ENCODE data around the gene EXOC3L4.

EXOC3L4 gene

GRCh38 chr14:103125098-103126070 lies 30.9 kb downstream of the EXOC3L4 start:
- no peaks in the 10 kb centered on the region for H3K9me3 Mint-ChIP-seq
- H3K36me3 Mint-ChIP-seq (ENCODE audit: low read depth): no peaks in the 10 kb centered on the region
- peaks cover 20% of the 10 kb centered on the region for H3K27me3 Mint-ChIP-seq
- H3K27ac Mint-ChIP-seq: no peak overlapping the region
- H3K4me1 Mint-ChIP-seq (ENCODE audit: low read depth): peaks cover 5% of the 10 kb centered on the region
- H3K4me3 Mint-ChIP-seq: no peak overlapping the region

DNA sequence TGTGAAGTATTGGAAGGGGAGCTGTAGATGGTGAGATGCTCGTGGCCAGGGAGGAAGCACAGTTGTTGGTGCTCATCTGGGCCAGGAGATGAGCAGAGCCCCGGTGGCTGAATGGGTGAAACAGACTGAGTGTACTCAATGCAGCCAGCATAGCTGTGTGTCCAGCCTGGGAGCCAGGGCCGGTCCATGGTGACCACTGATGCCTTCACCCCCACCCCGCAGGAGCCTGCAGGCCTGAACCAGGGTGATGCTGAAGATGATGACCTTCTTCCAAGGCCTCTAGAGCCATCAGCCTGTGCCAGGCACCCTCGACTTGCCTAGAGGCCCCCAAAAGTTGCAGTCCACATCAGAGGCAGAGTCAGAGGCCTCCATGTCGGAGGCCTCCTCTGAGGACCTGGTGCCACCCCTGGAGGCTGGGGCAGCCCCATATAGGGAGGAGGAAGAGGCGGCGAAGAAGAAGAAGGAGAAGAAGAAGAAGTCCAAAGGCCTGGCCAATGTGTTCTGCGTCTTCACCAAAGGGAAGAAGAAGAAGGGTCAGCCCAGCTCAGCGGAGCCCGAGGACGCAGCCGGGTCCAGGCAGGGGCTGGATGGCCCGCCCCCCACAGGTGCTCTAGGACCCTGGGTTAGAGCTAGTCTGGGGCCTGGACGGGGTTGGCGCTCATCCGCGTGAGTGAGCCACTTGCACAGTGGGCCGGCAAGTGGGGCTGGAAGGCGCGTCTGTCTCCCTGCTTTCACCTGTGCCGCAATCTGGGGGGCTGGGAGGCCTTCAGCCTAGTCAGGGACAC lies 31.8 kb downstream of the EXOC3L4 start:
- H3K36me3 Mint-ChIP-seq (ENCODE audit: low read depth): no peaks in the 10 kb centered on the region
- no peak overlapping the region for H3K4me3 Mint-ChIP-seq
- peaks cover 15% of the 10 kb centered on the region for H3K27me3 Mint-ChIP-seq
- no peak overlapping the region for H3K27ac Mint-ChIP-seq
- peaks cover 5% of the 10 kb centered on the region for H3K4me1 Mint-ChIP-seq (ENCODE audit: low read depth)
- H3K9me3 Mint-ChIP-seq: no peaks in the 10 kb centered on the region

GRCh38 chr14:103126873-103127304 lies 32.4 kb downstream of the EXOC3L4 start:
- Mint-ChIP-seq H3K27ac (no peak overlapping the region), H3K4me1 (ENCODE audit: low read depth) (peaks cover 3% of the 10 kb centered on the region), H3K27me3 (peaks cover 12% of the 10 kb centered on the region), H3K36me3 (ENCODE audit: low read depth) (no peaks in the 10 kb centered on the region), H3K9me3 (no peaks in the 10 kb centered on the region), H3K4me3 (no peak overlapping the region)

DNA sequence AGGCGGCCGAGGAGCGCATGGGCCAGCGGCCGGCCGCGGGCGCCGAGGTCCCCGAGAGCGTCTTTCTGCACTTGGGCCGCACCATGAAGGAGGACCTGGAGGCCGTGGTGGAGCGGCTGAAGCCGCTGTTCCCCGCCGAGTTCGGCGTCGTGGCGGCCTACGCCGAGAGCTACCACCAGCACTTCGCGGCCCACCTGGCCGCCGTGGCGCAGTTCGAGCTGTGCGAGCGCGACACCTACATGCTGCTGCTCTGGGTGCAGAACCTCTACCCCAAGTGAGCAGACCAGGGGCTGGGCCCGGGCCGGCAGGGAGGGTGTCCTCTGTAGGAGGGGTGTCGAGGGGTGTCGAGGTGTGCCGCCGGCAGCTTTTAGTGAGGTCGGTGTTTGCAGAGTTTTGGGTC lies 32.8 kb downstream of the EXOC3L4 start:
- no peaks in the 10 kb centered on the region for H3K36me3 Mint-ChIP-seq (ENCODE audit: low read depth)
- H3K4me3 Mint-ChIP-seq: no peak overlapping the region

GRCh38 chr14:103127861-103128598 lies 33.5 kb downstream of the EXOC3L4 start:
- no peak overlapping the region for H3K27ac Mint-ChIP-seq
- H3K36me3 Mint-ChIP-seq (ENCODE audit: low read depth): no peaks in the 10 kb centered on the region
- H3K4me1 Mint-ChIP-seq (ENCODE audit: low read depth): no peaks in the 10 kb centered on the region
- no peak overlapping the region for H3K4me3 Mint-ChIP-seq
- peaks cover 7% of the 10 kb centered on the region for H3K27me3 Mint-ChIP-seq
- H3K9me3 Mint-ChIP-seq: no peaks in the 10 kb centered on the region

More for the DNA sequence above, 32.8 kb downstream of the EXOC3L4 start:
- H3K27ac Mint-ChIP-seq: no peak overlapping the region
- H3K27me3 Mint-ChIP-seq: peaks cover 7% of the 10 kb centered on the region
- no peaks in the 10 kb centered on the region for H3K4me1 Mint-ChIP-seq (ENCODE audit: low read depth)
- no peaks in the 10 kb centered on the region for H3K9me3 Mint-ChIP-seq

GRCh38 chr14:103128631-103129300 lies 34.2 kb downstream of the EXOC3L4 start:
- Mint-ChIP-seq H3K27ac (no peak overlapping the region), H3K4me1 (ENCODE audit: low read depth) (no peaks in the 10 kb centered on the region), H3K4me3 (no peak overlapping the region), H3K9me3 (no peaks in the 10 kb centered on the region), H3K36me3 (ENCODE audit: low read depth) (no peaks in the 10 kb centered on the region), H3K27me3 (peaks cover 7% of the 10 kb centered on the region)

GRCh38 chr14:103129301-103130016 lies 34.9 kb downstream of the EXOC3L4 start:
- Mint-ChIP-seq H3K4me1 (ENCODE audit: low read depth) (no peaks in the 10 kb centered on the region), H3K4me3 (no peak overlapping the region), H3K27ac (no peak overlapping the region), H3K9me3 (no peaks in the 10 kb centered on the region), H3K36me3 (ENCODE audit: low read depth) (no peaks in the 10 kb centered on the region), H3K27me3 (peaks cover 3% of the 10 kb centered on the region)

GRCh38 chr14:103130017-103130764 lies 35.7 kb downstream of the EXOC3L4 start:
- Mint-ChIP-seq H3K9me3 (no peaks in the 10 kb centered on the region), H3K36me3 (ENCODE audit: low read depth) (no peaks in the 10 kb centered on the region), H3K4me3 (no peak overlapping the region), H3K27me3 (peaks cover 2% of the 10 kb centered on the region), H3K4me1 (ENCODE audit: low read depth) (no peaks in the 10 kb centered on the region), H3K27ac (no peak overlapping the region)

DNA sequence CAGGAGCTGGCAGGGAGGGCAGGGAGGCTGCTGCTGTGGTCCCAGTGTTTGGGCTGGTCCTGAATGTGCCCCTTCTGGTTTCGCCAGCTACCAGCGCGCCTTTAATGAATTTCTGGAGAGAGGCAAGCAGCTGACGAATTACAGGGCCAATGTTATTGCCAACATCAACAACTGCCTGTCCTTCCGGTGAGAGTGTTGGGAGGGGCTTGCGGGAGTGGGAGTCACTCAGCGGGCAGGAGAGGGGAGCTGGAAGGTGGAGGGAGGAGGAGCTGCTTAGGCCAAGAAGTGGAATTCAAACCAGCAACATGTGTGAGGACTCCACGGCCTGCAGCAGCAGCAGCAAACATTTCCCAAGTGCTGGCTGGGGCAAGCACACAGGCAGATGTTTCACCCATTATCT lies 36.4 kb downstream of the EXOC3L4 start:
- no peaks in the 10 kb centered on the region for H3K9me3 Mint-ChIP-seq
- H3K27me3 Mint-ChIP-seq: no peaks in the 10 kb centered on the region
- H3K27ac Mint-ChIP-seq: no peak overlapping the region
- H3K36me3 Mint-ChIP-seq (ENCODE audit: low read depth): no peaks in the 10 kb centered on the region
- no peaks in the 10 kb centered on the region for H3K4me1 Mint-ChIP-seq (ENCODE audit: low read depth)
- H3K4me3 Mint-ChIP-seq: no peak overlapping the region

DNA sequence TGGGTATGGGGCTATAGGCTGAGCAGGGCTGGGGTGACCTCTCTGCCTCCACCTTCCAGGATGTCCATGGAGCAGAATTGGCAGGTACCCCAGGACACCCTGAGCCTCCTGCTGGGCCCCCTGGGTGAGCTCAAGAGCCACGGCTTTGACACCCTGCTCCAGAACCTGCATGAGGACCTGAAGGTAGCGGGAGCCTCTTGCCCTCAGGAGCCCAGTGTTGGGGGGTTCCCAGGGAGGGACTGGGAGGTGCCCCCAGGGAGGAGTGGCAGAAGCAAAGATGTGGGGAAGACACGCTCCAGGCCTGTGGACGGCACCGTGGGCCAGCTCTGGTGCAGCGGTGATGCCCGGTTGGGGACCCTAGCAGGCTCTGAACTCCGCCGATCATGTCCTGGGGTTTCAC lies 37.1 kb downstream of the EXOC3L4 start:
- Mint-ChIP-seq H3K9me3 (no peaks in the 10 kb centered on the region), H3K4me3 (no peak overlapping the region), H3K36me3 (ENCODE audit: low read depth) (no peaks in the 10 kb centered on the region), H3K27ac (no peak overlapping the region), H3K4me1 (ENCODE audit: low read depth) (no peaks in the 10 kb centered on the region), H3K27me3 (no peaks in the 10 kb centered on the region)

GRCh38 chr14:103132381-103133209 lies 38.1 kb downstream of the EXOC3L4 start:
- Mint-ChIP-seq H3K4me1 (ENCODE audit: low read depth) (no peaks in the 10 kb centered on the region), H3K4me3 (no peak overlapping the region), H3K27me3 (no peaks in the 10 kb centered on the region), H3K36me3 (ENCODE audit: low read depth) (no peaks in the 10 kb centered on the region), H3K9me3 (no peaks in the 10 kb centered on the region), H3K27ac (no peak overlapping the region)

DNA sequence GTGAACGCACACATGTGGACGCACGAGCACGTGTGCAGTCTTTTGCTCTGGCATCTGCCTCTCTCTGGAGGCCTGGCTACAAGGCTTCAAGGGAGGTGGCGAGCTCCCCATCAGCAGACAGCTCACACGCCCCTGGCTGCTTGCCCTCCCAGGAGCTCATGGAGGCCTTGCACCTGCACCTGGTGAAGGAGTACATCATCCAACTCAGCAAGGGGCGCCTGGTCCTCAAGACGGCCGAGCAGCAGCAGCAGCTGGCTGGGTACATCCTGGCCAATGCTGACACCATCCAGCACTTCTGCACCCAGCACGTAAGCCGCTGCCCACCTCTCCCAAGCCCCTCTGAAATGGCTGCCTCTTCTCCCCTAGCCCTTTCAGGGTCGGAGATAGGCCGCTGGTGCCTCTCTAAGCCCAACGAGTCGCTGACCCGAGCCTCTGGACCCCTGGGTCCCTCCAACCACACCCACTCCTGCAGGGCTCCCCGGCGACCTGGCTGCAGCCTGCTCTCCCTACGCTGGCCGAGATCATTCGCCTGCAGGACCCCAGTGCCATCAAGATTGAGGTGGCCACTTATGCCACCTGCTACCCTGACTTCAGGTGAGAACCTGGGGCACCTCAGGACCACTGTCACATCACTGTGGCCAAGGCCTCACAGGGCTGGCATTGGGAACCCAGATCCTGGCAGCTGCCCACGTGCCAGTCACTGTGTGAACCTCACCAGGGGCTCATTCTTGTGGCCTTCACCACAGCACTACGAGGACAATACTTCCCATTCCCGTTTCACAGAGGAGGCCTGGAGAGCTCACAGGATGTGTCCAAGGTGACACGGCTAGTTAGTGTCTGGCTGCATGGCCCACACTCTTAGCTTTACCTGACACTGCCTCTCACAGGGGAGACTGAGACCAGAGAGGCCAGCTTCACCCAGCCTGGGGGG lies 39.0 kb downstream of the EXOC3L4 start:
- H3K36me3 Mint-ChIP-seq (ENCODE audit: low read depth): no peaks in the 10 kb centered on the region
- no peaks in the 10 kb centered on the region for H3K4me1 Mint-ChIP-seq (ENCODE audit: low read depth)
- H3K27me3 Mint-ChIP-seq: no peaks in the 10 kb centered on the region
- H3K9me3 Mint-ChIP-seq: no peaks in the 10 kb centered on the region
- H3K4me3 Mint-ChIP-seq: no peak overlapping the region
- no peak overlapping the region for H3K27ac Mint-ChIP-seq
